ENCODE results near the gene UGT3A2. TPM values are rescaled to one million over a fixed set of nuclear protein-coding genes. Genes with fewer than 3 reads are reported as not detected.

The UGT3A2 gene
- total RNA-seq, 1 experiment from 2014 or later = 13.7 TPM

DNA sequence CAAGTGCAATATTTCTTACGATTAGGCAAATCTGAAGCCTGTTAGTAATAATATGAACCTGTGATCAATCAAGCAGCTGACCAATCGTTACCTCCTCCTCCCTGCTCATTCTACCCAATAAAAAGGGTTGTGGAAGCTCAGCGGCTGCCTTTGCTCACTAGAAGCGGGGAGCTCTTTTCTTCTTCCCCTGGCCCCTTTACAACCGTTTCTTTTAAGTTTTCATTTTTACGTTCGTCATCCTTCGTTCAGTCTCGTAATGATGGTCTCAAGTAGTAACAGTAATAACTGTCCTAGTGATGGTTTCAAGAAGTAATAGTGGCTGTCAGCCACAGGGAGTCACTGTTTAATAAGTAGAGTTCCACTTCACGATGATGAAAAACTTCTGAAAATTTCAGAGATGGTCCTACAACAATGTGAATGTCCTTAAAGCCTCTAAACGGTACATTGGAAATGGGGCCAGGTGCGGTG, 6.2 kb downstream of the UGT3A2 start:
- Histone ChIP-seq H2BK120ac (ENCODE audit: low read depth, low read length, poor library complexity, severe bottlenecking) (no peak overlapping the region), H4K5ac (ENCODE audit: insufficient read length, low read depth, low read length) (no peak overlapping the region), H3K4ac (ENCODE audit: low read depth, low read length) (no peak overlapping the region), H2AFZ (ENCODE audit: low read length) (no peak overlapping the region), H4K91ac (ENCODE audit: insufficient read length, low read depth, low read length) (no peak overlapping the region), H3K9ac (ENCODE audit: extremely low read depth, insufficient read length, low read length) (no peak overlapping the region), H3K27me3 (ENCODE audit: insufficient read depth, low read length) (no peaks in the 10 kb centered on the region), H2BK20ac (ENCODE audit: low read depth, low read length, poor library complexity, severe bottlenecking) (no peak overlapping the region), H3K9me3 (ENCODE audit: control insufficient read depth, low read depth, low read length) (no peaks in the 10 kb centered on the region), H3K27ac (ENCODE audit: insufficient read length, low read depth, low read length) (no peak overlapping the region), H3K4me2 (ENCODE audit: insufficient read depth, insufficient read length, low read length) (no peak overlapping the region), H3K79me1 (ENCODE audit: insufficient read depth, low read depth, low read length, poor library complexity, severe bottlenecking) (no peaks in the 10 kb centered on the region), H3K4me1 (ENCODE audit: insufficient read depth, low read length) (no peaks in the 10 kb centered on the region), H3K79me2 (ENCODE audit: insufficient read depth, low read length) (no peaks in the 10 kb centered on the region), H3T11ph (ENCODE audit: low read length) (no peak overlapping the region), H2BK15ac (ENCODE audit: low read depth, low read length) (no peak overlapping the region), H4K20me1 (ENCODE audit: control insufficient read depth, insufficient read depth, insufficient read length) (no peaks in the 10 kb centered on the region), H2AK5ac (ENCODE audit: insufficient read length, low read length) (no peak overlapping the region), H3K18ac (ENCODE audit: insufficient read length, low read depth, low read length) (no peak overlapping the region), H3K56ac (ENCODE audit: insufficient read length, low read depth, low read length) (no peak overlapping the region), H3K23me2 (ENCODE audit: insufficient read length, low read depth, low read length, poor library complexity, severe bottlenecking) (no peaks in the 10 kb centered on the region), H2BK12ac (ENCODE audit: insufficient read length, low read depth, low read length) (no peak overlapping the region), H3K14ac (ENCODE audit: insufficient read depth, low read length) (no peak overlapping the region), H3K23ac (ENCODE audit: insufficient read length, low read depth, low read length) (no peak overlapping the region), H4K8ac (replicated peaks; ENCODE audit: insufficient read length, low read depth, low read length) (no peak overlapping the region), H2BK5ac (ENCODE audit: insufficient read length, low read length) (no peak overlapping the region)
- Mint-ChIP-seq H3K9me3 (peaks cover 0 to 2% of the 10 kb centered on the region in 2 experiments; a peak in 2 of 5 replicates), H3K36me3 (ENCODE audit: insufficient read depth in 1 of 3, low read depth in 3 of 3) (peaks cover 12 to 21% (median 16%) of the 10 kb centered on the region in 3 experiments; a peak in 5 of 7 replicates), H3K27me3 (ENCODE audit: low read depth) (peaks cover 7% of the 10 kb centered on the region), H3K27ac (no peak overlapping the region), H3K4me1 (peaks cover 0 to 4% of the 10 kb centered on the region in 2 experiments; a peak in 2 of 4 replicates), H3K4me3 (no peak overlapping the region)
- TF ChIP-seq, protein P1, sequence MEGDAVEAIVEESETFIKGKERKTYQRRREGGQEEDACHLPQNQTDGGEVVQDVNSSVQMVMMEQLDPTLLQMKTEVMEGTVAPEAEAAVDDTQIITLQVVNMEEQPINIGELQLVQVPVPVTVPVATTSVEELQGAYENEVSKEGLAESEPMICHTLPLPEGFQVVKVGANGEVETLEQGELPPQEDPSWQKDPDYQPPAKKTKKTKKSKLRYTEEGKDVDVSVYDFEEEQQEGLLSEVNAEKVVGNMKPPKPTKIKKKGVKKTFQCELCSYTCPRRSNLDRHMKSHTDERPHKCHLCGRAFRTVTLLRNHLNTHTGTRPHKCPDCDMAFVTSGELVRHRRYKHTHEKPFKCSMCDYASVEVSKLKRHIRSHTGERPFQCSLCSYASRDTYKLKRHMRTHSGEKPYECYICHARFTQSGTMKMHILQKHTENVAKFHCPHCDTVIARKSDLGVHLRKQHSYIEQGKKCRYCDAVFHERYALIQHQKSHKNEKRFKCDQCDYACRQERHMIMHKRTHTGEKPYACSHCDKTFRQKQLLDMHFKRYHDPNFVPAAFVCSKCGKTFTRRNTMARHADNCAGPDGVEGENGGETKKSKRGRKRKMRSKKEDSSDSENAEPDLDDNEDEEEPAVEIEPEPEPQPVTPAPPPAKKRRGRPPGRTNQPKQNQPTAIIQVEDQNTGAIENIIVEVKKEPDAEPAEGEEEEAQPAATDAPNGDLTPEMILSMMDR (conservative IDR thresholded peaks at IDR 0.05) = peak; percentile 54
- DNase-seq = no peak
- WGBS (ENCODE audit: extremely low coverage, insufficient read length, low lambda C conversion rate) = no CpG with 5 or more reads among the region's 12 CpGs

All from H9 (cell line).